Subcutaneous adipose tissue (tissue), 4 donors: Measurements from ENCODE around the gene STAB2. TPM values are rescaled to one million over a fixed set of nuclear protein-coding genes. Genes with fewer than 3 reads are reported as not detected.

ENCODE experiments used
- CTCF ChIP-seq: fragments of 450-650 bp; IDR thresholded peaks from one replicate; pipeline ENCODE4 v1.5.1; 2016; ENCODE audit warnings: low read depth, mild to moderate bottlenecking, control low read depth, antibody characterized with exemption, moderate library complexity
- total RNA-seq, 4 donors: library from RNA; depleted of rRNA; stranded (reverse); fragments of >200 nt; gene quantifications; one replicate each; pipeline ENCODE4 v1.1.0, GENCODE V29; 2016

Gene STAB2
- total RNA-seq, 4 donors from 2014 or later, result under 0.01 to 1.5 (median 0.16) TPM; not detected in 1

GRCh38 chr12:103583008-103583407 lies 4.1 kb upstream of the STAB2 start:
- TF ChIP-seq CTCF, result no peak

DNA sequence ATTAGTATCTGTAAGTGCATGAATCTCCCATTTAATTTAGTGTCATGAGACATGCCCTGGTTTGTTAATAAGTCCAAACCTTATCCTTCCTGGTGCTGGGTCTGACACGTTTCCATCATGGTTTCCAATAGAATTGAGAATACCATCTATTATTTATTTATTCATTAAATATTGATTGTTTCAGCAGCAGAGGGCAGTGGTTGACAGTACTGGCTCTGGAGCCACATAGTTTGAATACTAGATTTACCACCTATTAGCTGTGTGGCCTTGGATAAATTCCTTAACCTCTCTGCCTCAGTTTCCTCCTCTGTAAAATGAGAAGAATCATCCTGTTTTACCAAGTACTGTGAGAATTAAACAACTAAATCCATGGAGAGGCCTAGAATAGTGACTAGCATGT lies 941 bp upstream of the STAB2 start:
- TF ChIP-seq CTCF, result no peak

GRCh38 chr12:103588680-103589079 lies 1.6 kb downstream of the STAB2 start:
- no peak for TF ChIP-seq CTCF

- TF ChIP-seq CTCF, result no peak
Observed at GRCh38 chr12:103589517-103589916, 2.4 kb downstream of the STAB2 start.

GRCh38 chr12:103590271-103590670 lies 3.2 kb downstream of the STAB2 start:
- TF ChIP-seq CTCF, result no peak

DNA sequence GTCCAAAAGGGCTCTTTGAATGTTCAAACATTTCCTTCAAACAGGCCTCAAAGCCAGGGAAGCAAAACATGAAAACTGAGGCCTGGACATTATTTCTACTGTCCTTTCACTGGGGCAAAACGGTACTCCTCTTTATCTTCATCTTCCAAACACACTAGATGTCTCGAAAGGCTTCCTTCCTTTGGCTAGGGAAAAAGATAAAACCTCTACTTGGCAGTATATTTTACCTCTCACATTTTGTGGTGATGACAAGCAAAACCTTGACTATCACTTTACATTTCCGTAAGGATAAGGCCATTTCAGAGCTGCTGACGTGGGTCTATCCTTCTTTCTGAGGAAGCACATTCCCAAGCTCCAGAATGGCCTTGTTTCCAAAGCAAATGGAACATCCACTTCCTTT lies 9.9 kb downstream of the STAB2 start:
- no peak for TF ChIP-seq CTCF

GRCh38 chr12:103599274-103599673 lies 12.2 kb downstream of the STAB2 start:
- no peak for TF ChIP-seq CTCF
